SK-N-SH treated with all-trans-retinoic acid at 6 μM for 48 hours (cell line): ENCODE data around the gene TMEM132D.

Experiments used
- ATAC-seq: fragments of 200-7000 bp; cut with Tn5 transposase; 3 replicates; pipeline ENCODE4 v1.9.1; 2020; ENCODE audit warnings: mild to moderate bottlenecking, moderate library complexity
- ARNTL ChIP-seq: fragments of 450-650 bp; formaldehyde crosslinking; IDR thresholded peaks from 2 replicates; pipeline ENCODE4 v1.5.0; 2020; ENCODE audit warnings: low read depth, mild to moderate bottlenecking, moderate library complexity, borderline replicate concordance
- BACH2 ChIP-seq: fragments of 250-450 bp; sonication (Bioruptor Pico); IDR thresholded peaks from 2 replicates; pipeline ENCODE4 v1.9.0; 2021; ENCODE audit warnings: mild to moderate bottlenecking, borderline replicate concordance
- CREB5 ChIP-seq: fragments of 250-450 bp; sonication (Bioruptor Pico); IDR thresholded peaks from 2 replicates; pipeline ENCODE4 v1.5.1; 2020; ENCODE audit warnings: low read depth, mild to moderate bottlenecking, moderate library complexity
- CSDC2 ChIP-seq: fragments of 250-450 bp; sonication (Bioruptor Pico); IDR thresholded peaks from 2 replicates; pipeline ENCODE4 v1.5.0; 2020; ENCODE audit warnings: mild to moderate bottlenecking, moderate library complexity
- CSRNP3 ChIP-seq: fragments of 250-450 bp; sonication (Bioruptor Pico); IDR thresholded peaks from 2 replicates; pipeline ENCODE4 v1.5.1; 2021; ENCODE audit warnings: mild to moderate bottlenecking, moderate library complexity
- ESRRG ChIP-seq: fragments of 250-450 bp; sonication (Bioruptor Pico); IDR thresholded peaks from 2 replicates; pipeline ENCODE4 v1.6.1; 2021; ENCODE audit warnings: mild to moderate bottlenecking
- ISL1 ChIP-seq: fragments of 250-450 bp; sonication (Bioruptor Pico); IDR thresholded peaks from 2 replicates; pipeline ENCODE4 v2.1.2; 2022; ENCODE audit warnings: mild to moderate bottlenecking, moderate library complexity
- OSR1 ChIP-seq: fragments of 250-450 bp; sonication (Bioruptor Pico); IDR thresholded peaks from 2 replicates; pipeline ENCODE4 v1.8.0; 2022; ENCODE audit warnings: moderate library complexity, mild to moderate bottlenecking, inconsistent platforms
- PATZ1 ChIP-seq: fragments of 250-450 bp; sonication (Bioruptor Pico); IDR thresholded peaks from 2 replicates; pipeline ENCODE4 v1.8.0; 2020; ENCODE audit warnings: mild to moderate bottlenecking, moderate library complexity, borderline replicate concordance
- POU6F1 ChIP-seq: fragments of 250-450 bp; sonication (Bioruptor Pico); IDR thresholded peaks from 2 replicates; pipeline ENCODE4 v1.8.0; 2021; ENCODE audit warnings: low read depth, mild to moderate bottlenecking, moderate library complexity, borderline replicate concordance
- PPARA ChIP-seq: fragments of 250-450 bp; sonication (Bioruptor Pico); IDR thresholded peaks from 2 replicates; pipeline ENCODE4 v1.5.0; 2020; ENCODE audit warnings: mild to moderate bottlenecking, borderline replicate concordance
- RARB ChIP-seq: fragments of 250-450 bp; sonication (Bioruptor Pico); IDR thresholded peaks from 2 replicates; pipeline ENCODE4 v1.8.0; 2021; ENCODE audit warnings: mild to moderate bottlenecking, moderate library complexity
- SNAI2 ChIP-seq: fragments of 250-450 bp; sonication (Bioruptor Pico); IDR thresholded peaks from 2 replicates; pipeline ENCODE4 v1.5.0; 2020; ENCODE audit warnings: mild to moderate bottlenecking, moderate library complexity
- TCF4 ChIP-seq: fragments of 250-450 bp; sonication (Bioruptor Pico); IDR thresholded peaks from 2 replicates; pipeline ENCODE4 v1.8.0; 2021; ENCODE audit warnings: mild to moderate bottlenecking, moderate library complexity, borderline replicate concordance
- TOX ChIP-seq: fragments of 250-450 bp; sonication (Bioruptor Pico); IDR thresholded peaks from 2 replicates; pipeline ENCODE4 v1.8.0; 2021; ENCODE audit warnings: mild to moderate bottlenecking, moderate library complexity, borderline replicate concordance
- TSHZ2 ChIP-seq: fragments of 250-450 bp; sonication (Bioruptor Pico); IDR thresholded peaks from 2 replicates; pipeline ENCODE4 v1.5.0; 2020; ENCODE audit warnings: mild to moderate bottlenecking, moderate library complexity
- ZC3H10 ChIP-seq: fragments of 250-450 bp; sonication (Bioruptor Pico); IDR thresholded peaks from 2 replicates; pipeline ENCODE4 v1.5.1; 2021; ENCODE audit warnings: mild to moderate bottlenecking, moderate library complexity
- ZFP30 ChIP-seq: fragments of 450-650 bp; formaldehyde crosslinking; IDR thresholded peaks from 2 replicates; pipeline ENCODE4 v1.5.0; 2022; ENCODE audit warnings: mild to moderate bottlenecking, moderate library complexity
- ZNF565 ChIP-seq: fragments of 450-650 bp; formaldehyde crosslinking; conservative IDR thresholded peaks from 2 replicates; pipeline ENCODE4 v1.5.0; 2020; ENCODE audit warnings: low read depth, mild to moderate bottlenecking, moderate library complexity
- ZNF70 ChIP-seq: fragments of 450-650 bp; formaldehyde crosslinking; IDR thresholded peaks from 2 replicates; pipeline ENCODE4 v1.5.0; 2020; ENCODE audit warnings: mild to moderate bottlenecking, moderate library complexity
- ZNF8 ChIP-seq: fragments of 450-650 bp; formaldehyde crosslinking; IDR thresholded peaks from 2 replicates; pipeline ENCODE4 v1.5.0; 2020; ENCODE audit warnings: mild to moderate bottlenecking, moderate library complexity

TMEM132D gene

GRCh38 chr12:129807136-129807535 is 96.7 kb downstream of the TMEM132D start:
- TF ChIP-seq OSR1 (no peak), ZNF70 (CRISPR knock-in tag) (no peak), ZFP30 (no peak), POU6F1 (CRISPR knock-in tag) (no peak), TSHZ2 (no peak), ISL1 (CRISPR knock-in tag) (no peak), CREB5 (CRISPR knock-in tag) (no peak), PATZ1 (no peak), ZC3H10 (CRISPR knock-in tag) (no peak), BACH2 (CRISPR knock-in tag) (no peak)
- no peak for ATAC-seq

- TF ChIP-seq TOX (CRISPR knock-in tag) (no peak), ZNF8 (CRISPR knock-in tag) (no peak), ZFP30 (no peak), CSDC2 (CRISPR knock-in tag) (no peak), RARB (no peak), SNAI2 (CRISPR knock-in tag) (no peak)
- ATAC-seq = no peak
These were observed 112.4 kb downstream of the TMEM132D start for GRCh38 chr12:129791396-129791795.

GRCh38 chr12:129790930-129791329 is 112.9 kb downstream of the TMEM132D start:
- TF ChIP-seq ZC3H10 (CRISPR knock-in tag) = no peak
- TF ChIP-seq TCF4 (CRISPR knock-in tag) = peak; percentile 41; the same call in 1 of the 2 replicates
- no peak for ATAC-seq

GRCh38 chr12:129790331-129790730 is 113.5 kb downstream of the TMEM132D start:
- TF ChIP-seq ZNF8 (CRISPR knock-in tag) (no peak), CSRNP3 (CRISPR knock-in tag) (no peak)
- no peak for ATAC-seq

GRCh38 chr12:129789921-129790320 is 113.9 kb downstream of the TMEM132D start:
- no peak for ATAC-seq
- TF ChIP-seq PATZ1 (no peak), TCF4 (CRISPR knock-in tag) (no peak), POU6F1 (CRISPR knock-in tag) (no peak), ZFP30 (no peak), ESRRG (CRISPR knock-in tag) (no peak), ARNTL (CRISPR knock-in tag) (no peak), ZNF565 (CRISPR knock-in tag) (no peak), PPARA (no peak), CSRNP3 (CRISPR knock-in tag) (no peak), SNAI2 (CRISPR knock-in tag) (no peak)
